HPDE6-E6E7 (cell line): ENCODE measurements around the gene ITGA8.
"Not testable (repeated sequence)": the region's sequence is repeated elsewhere in the genome, so short reads cannot be mapped to it uniquely, and the experiment has no call there.

Experiments
- DNase-seq: peaks from one replicate; pipeline ENCODE4 v3.0.0; 2011; ENCODE audit warnings: missing footprints; ENCODE audit errors: extremely low spot score

The ITGA8 gene

DNA sequence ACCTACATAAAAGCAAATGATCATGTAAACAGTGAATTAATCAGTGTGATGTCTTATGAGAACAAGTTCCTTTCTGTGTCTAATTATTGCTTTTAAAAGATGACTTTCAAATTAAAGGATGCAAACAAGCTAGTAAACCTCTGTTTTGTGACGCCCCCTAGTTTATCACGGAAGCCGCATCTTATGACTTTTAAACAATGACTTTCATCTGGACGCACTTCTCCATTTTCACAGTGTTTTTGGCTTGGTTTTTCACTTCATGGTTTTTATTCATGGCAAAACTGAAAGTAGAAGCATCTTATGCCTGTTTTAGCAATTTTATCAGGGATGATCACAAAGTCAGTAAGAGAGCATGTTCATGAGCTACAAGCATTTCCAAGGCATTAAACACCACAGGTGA is 35.0 kb downstream of the ITGA8 start:
- DNase-seq: no peak

DNA sequence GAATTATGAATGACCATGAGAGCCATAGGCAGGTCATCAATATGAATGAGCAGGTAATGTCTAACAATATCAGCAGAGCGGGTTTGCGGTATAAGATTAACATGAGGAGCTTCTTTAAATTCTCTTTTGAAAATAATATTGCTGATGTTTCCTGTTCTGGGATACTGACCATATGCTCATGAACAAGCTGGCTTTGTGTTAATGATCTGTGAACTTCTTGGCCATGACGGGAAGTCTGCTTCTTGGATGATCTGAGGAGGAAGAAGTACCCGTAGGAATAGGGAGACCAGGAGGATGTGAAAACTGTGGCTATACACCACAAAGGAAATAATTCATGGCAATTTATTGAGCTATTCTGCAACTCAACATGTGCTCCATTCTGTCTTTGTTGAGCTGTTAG is 38.6 kb downstream of the ITGA8 start:
- no peak for DNase-seq

DNA sequence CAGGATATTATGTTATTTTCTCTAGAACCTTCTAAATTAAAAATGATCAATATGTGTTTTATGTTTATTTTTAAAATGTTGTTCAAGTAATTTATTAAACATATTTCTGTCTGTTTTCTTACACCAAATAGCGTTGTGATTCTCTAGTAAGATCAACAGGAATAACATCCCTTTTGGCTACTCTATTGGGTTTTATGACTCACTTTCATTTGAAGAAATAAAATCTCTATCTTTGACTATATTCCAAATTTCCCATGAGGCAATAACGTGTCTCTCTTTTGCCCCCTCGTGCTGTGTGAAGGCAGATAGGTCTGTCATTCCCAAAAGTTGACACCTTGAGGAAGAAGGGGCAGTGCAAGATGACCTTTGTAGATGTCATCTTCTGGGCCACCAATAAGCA is 40.9 kb downstream of the ITGA8 start:
- no peak for DNase-seq

DNA sequence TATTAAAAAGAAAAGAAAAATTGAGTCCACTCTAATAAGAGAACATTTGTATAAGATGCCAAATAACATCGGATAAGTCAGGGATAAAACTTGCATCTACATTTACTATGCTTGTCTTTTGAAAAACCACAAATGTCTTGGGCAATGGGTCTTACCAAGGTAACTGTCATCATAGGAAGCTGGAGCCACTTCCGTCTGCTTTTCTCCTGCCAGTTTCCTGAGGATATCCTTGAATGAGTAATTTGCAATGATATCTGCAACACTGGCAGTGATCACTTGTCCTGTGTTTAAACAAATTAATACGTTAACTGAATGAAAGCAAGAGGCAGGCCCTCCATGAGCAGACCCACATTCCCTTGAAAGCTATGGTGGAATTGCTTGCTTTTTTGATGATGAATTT is 47.3 kb downstream of the ITGA8 start:
- DNase-seq: no peak

DNA sequence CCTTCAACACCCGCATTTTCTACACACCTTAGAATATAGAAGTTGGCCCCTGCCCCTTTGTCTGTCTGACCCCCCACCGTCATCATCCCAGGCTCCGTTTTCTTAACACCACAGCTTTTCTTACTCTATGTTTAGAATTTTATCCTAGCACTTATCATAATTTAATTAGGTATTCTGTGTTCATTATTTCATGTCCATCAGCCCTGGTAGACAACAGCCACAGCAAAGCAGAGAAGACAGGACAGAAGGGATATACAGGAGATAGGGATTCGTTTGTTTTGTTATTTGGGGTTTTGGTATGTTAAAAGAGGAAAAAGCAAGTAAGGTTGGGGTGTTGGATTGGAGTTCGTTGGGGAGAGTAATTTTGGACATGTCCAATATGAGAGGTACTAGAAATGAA is 48.8 kb downstream of the ITGA8 start:
- no peak for DNase-seq

DNA sequence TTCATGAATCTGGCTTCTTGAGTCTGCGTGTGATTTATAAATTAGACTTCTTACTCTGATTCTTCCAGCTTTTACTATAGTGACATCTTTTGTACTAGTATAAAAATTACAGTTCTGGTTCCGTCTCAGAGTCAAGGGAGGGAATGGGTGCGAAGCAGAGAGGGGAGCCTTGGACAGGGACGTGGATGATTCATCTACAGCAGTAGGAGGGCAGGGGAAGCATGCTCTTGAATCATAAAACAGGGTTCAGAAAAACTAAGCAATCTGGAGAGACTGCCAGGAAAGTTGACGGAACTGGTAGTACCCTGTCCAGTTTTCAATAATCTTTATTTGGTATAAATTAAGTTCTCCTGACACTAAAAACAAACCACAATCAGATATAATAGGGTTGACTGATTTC is 58.1 kb downstream of the ITGA8 start:
- DNase-seq: no peak

DNA sequence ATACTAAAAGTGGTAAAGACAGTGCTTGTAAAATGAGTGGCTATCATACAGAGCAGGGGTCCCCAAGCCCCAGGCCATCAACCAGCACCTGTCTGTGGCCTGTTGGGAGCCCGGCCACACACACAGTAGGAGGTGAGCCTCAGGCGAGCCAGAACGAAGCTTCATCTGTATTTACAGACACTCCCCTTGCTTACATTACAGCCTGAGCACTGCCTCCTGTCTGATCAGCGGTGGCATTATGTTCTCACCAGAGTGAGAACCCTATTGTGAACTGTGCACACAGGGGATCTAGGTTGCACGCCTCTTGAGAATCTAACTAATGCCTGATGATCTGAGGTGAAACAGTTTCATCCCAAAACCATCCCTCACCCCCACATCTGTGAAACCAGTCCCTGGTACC is 58.7 kb downstream of the ITGA8 start:
- no peak for DNase-seq

DNA sequence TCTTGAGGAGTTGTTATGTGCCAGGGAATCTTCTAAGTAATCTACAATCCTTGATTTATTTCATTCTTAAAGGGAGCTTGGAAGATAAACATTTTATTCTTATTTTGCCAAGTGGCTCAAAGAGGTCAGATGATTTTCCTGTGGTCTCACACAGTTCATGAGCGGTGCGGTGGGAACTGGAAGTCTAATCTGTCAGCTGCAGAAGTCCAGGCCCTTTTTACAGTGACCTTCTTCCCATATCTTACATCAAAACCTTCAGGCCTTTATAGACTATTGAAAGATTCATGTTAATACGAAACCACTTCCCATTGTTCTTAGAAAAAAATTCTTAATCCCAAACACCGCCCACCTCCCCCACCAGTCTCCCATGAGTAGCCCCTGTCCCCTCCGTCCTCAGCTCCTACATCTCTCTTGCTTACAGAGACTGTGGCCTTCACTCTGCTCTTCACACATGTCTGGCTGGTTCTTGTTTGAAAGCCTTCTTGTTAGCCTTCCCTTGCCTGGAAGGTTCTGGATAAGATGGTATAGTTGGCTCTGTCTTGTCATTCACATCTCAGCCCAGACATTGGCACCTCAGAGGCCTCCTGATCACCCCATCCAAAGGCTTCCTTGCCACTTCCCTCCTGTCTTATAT is 61.5 kb downstream of the ITGA8 start:
- DNase-seq: no peak

DNA sequence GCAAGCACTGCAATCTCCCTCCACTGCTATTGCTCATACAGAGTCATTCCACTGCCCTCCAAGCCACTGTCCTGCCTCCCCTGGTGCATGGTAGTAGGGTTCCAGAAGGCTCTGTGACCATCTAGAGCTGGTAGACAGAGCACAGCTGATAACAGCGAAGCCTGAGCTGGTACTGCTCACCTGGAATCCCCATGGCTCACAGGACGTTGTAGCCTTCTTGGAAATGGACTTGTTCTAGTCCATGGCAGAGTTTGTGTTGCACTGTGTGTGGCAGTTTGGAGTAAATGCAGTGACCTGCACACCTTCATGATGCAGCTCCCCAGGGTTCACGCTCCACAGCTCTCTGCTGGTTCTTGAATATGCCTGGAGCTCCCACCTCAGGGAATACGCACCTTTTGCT is 67.0 kb downstream of the ITGA8 start:
- no peak for DNase-seq

DNA sequence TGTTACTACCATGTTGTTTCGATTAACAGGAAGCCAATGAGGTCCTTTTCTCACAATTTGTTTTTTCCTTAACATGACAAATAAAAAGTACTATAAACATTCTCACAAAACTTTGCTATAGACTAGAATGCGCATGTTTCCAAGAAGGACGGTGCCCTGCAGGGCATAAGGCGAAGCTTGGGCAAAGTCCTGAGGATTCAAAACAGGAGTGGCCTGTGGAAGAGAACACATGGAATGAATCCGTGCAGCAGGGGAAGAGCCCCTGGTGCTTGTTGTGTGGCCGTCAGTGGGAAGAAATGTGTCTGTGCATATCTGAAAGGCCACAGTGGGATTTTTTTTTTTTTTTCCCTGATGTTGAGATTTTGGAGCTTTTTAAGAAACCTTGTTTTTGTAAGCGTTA is 67.6 kb downstream of the ITGA8 start:
- no peak for DNase-seq

DNA sequence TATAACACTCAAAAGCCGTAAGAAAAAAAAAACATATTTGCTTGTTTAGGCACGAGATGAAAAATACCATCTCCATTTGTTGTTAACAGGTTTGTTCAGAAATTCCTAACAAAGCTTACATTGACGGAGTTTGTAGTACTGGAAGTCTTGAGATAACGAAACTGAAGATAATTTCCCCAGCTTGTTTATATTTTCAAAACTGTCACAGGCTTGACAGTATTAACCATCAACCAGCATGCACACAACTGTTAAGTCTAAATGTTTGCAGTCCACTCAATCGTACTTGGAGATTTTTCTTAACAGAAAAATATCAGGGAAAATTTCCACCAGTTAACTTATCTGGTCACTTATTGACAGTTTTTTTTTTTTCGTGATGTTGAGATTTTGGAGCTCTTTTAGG is 68.5 kb downstream of the ITGA8 start:
- no peak for DNase-seq

DNA sequence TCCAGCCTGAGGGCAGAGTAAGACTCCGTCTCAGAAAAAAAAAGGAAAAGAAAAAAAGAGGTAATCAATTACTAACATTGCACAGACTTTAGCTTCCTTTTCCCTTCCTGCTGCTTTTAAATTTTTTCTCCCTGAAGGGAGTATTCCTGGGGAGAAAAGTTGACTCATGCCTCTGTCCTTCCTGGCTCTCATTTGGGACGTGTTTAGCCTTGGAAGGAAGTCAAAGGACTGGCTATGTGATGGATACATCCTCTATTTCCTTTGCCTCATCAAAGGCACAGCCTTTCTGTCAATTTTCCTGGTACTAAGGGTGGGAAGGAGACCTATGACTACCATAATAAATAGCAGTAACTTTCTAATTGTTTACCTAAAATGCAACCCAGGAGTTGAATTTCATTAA is 77.6 kb downstream of the ITGA8 start:
- no peak for DNase-seq

DNA sequence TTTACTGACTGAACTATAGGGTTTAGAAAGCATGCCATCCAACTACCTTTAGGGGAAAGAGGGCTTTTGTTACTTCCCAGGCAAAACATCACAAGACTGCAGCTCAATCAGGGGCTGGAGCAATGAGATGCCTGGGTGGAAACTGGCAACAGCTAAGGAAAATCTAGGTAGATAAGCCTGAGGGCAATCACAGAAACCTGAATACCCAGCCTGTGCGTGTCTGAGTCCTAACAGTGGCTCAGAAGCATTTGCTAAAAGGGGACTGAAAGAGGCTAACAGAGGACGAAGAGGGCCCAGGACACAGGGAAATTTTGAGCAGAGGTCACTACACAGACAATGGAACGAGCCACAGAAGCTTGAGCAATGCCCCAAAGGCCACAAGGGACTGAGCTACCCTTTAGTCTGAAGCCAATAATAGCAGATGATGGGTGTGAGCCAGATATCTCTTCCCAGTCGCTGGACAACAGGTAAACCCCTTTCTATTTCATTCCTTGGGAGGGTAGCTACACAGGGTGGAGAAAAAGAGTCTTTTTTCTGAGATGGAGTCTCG is 79.1 kb downstream of the ITGA8 start:
- no peak for DNase-seq

DNA sequence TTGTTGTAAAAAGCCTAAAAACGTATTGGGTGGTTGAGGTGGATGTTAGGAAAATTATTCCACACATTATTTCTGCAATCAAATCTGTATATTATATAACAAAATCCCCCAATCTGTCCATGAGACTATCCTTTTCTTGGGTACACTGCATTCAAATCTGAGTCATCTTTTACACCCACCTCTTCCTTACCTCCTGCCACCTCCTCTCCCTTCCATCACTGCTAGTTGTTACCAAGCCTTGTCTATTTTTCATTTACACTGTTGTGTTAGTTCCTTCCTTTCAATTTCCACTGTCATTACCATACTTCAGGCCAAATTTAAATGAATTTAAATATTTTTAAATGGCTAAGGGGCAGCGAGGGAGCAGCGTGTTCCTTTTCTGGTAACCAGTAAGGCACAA is 83.3 kb downstream of the ITGA8 start:
- no peak for DNase-seq

DNA sequence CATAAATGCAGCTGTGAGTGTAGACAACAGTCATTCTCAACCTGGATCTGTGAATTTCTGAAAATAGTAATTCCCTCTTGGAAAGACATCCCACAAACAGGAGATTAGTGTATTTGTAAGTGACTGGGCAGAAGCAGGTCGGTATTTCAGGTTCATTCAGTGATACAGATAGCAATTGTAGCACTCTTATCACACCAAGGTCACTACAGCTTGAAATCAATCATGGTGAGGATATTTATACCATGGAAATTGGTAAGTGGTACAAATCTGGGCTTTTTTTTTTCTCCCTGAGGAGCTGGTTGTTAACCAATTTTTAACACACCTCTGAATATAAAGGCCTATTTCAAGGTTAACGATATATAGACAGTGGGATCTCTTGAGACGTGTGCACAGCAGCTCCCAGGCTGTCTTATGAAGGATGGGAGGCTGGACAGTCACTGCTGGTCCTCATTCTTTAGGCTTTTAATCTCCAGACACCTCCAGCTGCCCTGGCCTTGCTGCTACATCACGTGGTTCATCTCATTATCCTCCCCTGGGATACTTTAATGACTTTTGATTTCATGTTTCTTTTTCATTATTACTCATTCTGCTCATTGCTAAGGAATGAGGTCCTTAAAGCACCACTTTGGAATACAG is 87.1 kb downstream of the ITGA8 start:
- DNase-seq: no peak

DNA sequence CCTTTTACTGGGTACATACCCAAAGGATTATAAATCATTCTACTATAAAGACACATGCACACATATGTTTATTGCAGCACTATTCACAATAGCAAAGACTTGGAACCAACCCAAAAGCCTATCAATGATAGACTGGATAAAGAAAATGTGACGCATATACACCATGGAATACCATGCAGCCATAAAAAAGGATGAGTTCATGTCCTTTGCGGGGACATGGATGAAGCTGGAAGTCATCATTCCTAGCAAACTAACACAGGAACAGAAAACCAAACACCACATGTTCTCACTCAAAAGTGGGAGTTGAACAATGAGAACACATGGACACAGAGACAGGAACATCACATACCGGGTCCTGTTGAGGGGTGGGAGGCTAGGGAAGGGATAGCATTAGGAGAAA is 88.5 kb downstream of the ITGA8 start:
- DNase-seq: not testable (repeated sequence)

DNA sequence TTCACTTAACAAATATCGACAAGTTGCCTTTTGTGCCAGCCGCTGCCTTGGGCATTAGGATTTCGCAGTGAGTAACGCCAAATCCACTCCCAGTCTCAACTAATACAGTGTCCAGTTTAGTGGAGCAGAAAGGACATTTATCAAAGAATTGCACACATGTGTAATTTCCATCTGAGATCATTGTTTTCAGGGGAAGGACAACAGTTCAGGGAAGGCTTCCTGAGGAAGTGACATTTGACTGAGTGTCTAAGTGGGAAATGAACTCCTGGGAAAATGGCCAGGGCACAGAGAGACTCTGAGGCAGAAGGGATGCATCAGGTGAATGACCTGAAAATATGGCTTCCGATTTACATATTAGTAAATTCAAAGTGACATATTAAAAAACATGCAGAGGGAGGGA is 89.4 kb downstream of the ITGA8 start:
- DNase-seq: no peak

DNA sequence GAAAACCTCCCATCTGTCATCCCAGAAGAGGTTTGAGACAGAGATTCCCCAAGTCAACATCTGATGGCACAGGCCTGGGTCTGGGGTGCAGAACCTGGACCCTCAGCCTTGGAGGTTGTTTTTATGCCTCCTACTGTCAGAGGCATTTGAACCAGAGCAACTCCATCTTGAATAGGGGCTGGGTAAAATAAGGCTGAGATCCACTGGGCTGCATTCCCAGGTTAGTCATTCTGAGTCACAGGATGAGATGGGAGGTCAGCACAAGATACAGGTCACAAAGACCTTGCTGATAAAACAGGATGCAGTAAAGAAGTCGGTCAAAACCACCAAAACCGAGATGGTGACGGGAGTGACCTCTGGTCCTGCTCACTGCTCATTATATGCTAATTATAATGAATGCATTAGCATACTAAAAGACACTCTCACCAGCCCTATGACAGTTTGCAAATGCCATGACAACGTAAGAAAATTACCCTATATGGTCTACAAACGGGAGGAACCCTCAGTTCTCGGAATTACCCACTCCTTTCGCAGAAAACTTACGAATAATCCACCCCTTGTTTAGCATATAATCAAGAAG is 92.0 kb downstream of the ITGA8 start:
- DNase-seq: no peak

DNA sequence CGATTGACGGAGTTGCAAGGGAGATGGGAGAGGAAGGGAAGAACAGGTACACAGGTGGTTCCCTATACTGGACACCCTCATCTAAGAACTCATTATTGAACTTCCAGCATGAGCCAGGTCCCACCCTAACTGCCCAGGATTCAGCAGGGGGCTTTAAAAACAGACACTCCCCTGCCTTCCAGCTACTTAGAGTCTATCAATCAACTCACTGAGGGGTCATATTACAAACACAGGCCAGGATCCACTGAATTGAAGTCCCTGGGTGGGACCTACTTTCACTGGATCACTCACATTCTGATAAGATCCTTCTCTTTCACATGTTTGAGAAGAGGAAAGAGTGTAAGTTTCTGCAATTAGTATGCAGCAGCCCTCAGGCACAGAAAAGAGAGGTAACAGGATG is 92.8 kb downstream of the ITGA8 start:
- no peak for DNase-seq

DNA sequence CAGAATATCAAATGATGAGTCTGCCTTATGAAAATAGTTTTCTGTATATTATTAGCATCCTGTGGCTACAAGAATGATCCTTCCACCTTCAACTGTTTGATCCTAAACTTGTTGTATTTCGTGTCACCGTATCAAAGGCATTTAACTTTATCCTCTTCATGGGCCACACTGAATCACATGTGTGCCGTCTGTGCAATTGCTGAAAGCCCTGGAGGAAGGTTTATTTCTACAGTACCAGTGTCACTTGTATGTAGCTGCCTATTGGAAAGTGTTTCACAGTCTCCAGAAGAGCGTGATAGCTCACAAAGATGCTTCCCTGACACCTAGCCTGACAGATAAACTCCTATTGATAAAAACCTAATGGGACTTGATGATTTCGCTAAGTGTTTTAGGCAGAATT is 94.5 kb downstream of the ITGA8 start:
- no peak for DNase-seq

DNA sequence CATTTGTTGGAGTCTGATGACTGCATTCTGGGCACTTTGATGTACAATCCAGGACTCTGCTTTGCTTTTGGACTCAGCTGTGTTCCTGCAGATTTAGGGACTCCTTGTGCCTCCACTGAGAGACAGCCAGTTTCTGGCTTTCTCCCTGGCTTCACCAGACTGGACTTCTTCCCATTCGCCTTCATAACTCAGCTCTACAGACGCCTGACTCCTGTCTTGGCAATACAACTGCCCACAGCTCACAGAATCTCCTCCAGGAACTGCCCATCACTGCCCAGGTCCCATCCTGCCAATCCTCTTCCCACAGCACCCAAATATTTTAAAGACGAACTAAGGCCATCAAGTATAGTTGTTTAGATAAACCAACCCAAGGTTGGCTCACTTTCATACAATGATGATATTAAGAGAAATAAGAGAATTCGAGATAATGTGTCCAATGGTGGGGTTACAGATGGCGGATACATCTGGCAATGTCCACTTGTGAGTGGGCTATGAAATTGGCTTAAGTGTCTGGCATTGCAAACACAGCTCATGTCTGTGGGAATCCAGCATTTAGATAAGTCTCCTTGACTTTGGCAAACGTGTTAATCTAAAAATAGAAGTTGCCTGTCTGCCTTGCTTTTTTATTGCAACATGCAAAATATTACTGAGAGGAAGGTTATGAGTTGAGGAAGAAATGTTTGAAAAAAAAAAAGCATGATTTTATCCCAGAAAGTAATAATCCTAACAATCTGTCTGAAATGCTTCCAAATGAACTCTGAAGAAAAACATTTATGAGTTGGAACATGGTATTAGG is 95.1 kb downstream of the ITGA8 start:
- DNase-seq: no peak

DNA sequence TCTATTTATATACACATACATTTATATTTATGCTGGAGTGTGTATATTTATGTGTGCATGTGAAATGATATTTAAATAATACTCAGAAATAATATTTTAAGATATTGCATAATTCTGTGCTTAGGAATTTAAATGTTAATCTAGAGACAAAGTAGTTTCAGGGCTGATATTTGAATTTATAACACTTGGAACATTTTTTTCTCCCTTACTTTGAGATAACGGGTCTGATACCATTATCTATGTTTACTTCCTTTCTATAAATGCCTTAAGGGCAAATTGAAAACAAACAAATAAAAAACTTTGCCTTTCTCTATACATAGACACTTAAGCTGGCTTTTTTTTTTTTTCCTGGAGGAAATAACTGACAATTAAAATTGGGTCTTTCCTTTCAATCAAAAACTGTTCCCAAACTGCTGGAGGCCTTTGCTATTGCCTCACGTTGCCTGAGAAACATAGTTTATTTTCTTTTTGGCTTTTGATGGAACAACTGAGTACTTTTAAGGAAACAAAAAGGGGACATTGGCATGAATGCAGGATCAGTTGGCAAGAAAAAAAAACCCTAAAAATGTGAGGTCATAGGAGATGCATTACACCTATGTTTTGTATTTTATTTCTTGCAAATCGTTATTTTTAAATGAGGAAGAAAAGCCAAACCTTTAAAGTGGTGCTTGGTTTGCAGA is 98.7 kb downstream of the ITGA8 start:
- DNase-seq: no peak
